Measurements from ENCODE around the gene NEO1. TPM values are rescaled to one million over a fixed set of nuclear protein-coding genes. Genes with fewer than 3 reads are reported as not detected.
A peak's percentile ranks its signal among the peaks of the same experiment; 100 is the strongest.

The NEO1 gene
- polyA plus RNA-seq, 1 donor (not counting 4 experiments of a cell fraction or from before 2014, with no cell fraction given), result 4.4 TPM

DNA sequence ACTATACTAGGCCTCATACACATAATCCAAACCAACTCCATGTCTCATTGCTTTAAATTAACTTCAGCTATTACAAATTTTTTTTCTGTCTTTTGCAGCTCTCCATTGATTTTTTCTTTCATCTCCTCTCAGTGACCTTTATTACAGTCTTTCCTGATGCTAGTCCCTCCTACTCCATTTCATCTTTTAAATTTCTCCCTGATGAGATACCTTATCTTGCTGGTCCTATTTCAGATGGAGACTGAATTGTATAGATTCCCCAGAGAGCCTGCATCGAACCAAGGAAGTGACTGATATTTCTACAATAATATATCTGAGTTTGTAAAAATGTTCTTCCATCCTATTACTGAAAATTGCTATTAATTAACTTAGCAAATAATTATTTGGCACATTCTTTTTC, 45.7 kb upstream of the NEO1 start:
- Histone ChIP-seq H3K27me3 (ENCODE audit: control insufficient read depth, extremely low read depth, insufficient read depth, low read length) (no peaks in the 10 kb centered on the region), H2AFZ (ENCODE audit: control insufficient read depth, low read length) (no peak overlapping the region), H3K27ac (ENCODE audit: control insufficient read depth, insufficient read depth, low read length) (no peak overlapping the region), H3K9me1 (ENCODE audit: control insufficient read depth, extremely low read depth, insufficient read depth, low read length) (no peaks in the 10 kb centered on the region), H3K79me2 (ENCODE audit: control insufficient read depth, insufficient read depth, low read length) (no peaks in the 10 kb centered on the region), H3K4me3 (ENCODE audit: control insufficient read depth in 2 of 3, extremely low read depth in 1 of 3, insufficient read depth in 2 of 3, low read depth in 1 of 3, low read length in 3 of 3) (no peak overlapping the region), H3K9me3 (ENCODE audit: control insufficient read depth, low read depth, low read length) (no peaks in the 10 kb centered on the region), H4K20me1 (ENCODE audit: control insufficient read depth, extremely low read depth, insufficient read depth, low read length) (no peaks in the 10 kb centered on the region), H3K9ac (ENCODE audit: control insufficient read depth, extremely low read depth, insufficient read depth, low read length) (no peak overlapping the region), H3K36me3 (ENCODE audit: control insufficient read depth in 2 of 2, extremely low read depth in 1 of 2, insufficient read depth in 2 of 2, low read length in 2 of 2) (no peaks in the 10 kb centered on the region), H3K4me2 (ENCODE audit: control insufficient read depth, extremely low read depth, insufficient read depth, low read depth, low read length) (no peak overlapping the region), H3K4me1 (ENCODE audit: control insufficient read depth, extremely low read depth, insufficient read depth, low read length) (peaks cover 19% of the 10 kb centered on the region)
- no peak for TF ChIP-seq EZH2 (IDR thresholded peaks at IDR 0.05; ENCODE audit: low read length)
- TF ChIP-seq CTCF (optimal IDR thresholded peaks at IDR 0.05 in 1 of 3, IDR thresholded peaks at IDR 0.05 in 1 of 3, conservative IDR thresholded peaks at IDR 0.05 in 1 of 3; ENCODE audit: extremely low read depth in 1 of 3, insufficient read depth in 2 of 3, low read length in 3 of 3), result no peak
- FAIRE-seq, result no peak
- DNase-seq (ENCODE audit: low read depth, low spot score), result no peak
- dilution Hi-C loops (cut with MboI; ENCODE audit: extremely low pct_ligation_motif_present, low sequenced_read_pairs), result no loop called here

- FAIRE-seq (peak; percentile 71), DNase-seq (ENCODE audit: low read depth, low spot score) (no peak)
- Histone ChIP-seq H3K4me1 (ENCODE audit: control insufficient read depth, extremely low read depth, insufficient read depth, low read length) (peaks cover 19% of the 10 kb centered on the region), H3K4me3 (ENCODE audit: control insufficient read depth in 2 of 3, extremely low read depth in 1 of 3, insufficient read depth in 2 of 3, low read depth in 1 of 3, low read length in 3 of 3) (peak overlapping the region in 2 of 3 experiments; percentile 27 to 43), H4K20me1 (ENCODE audit: control insufficient read depth, extremely low read depth, insufficient read depth, low read length) (no peaks in the 10 kb centered on the region), H2AFZ (ENCODE audit: control insufficient read depth, low read length) (peak overlapping the region; percentile 26), H3K9me1 (ENCODE audit: control insufficient read depth, extremely low read depth, insufficient read depth, low read length) (no peaks in the 10 kb centered on the region), H3K27ac (ENCODE audit: control insufficient read depth, insufficient read depth, low read length) (peak overlapping the region; percentile 24), H3K9ac (ENCODE audit: control insufficient read depth, extremely low read depth, insufficient read depth, low read length) (no peak overlapping the region), H3K79me2 (ENCODE audit: control insufficient read depth, insufficient read depth, low read length) (no peaks in the 10 kb centered on the region), H3K36me3 (ENCODE audit: control insufficient read depth in 2 of 2, extremely low read depth in 1 of 2, insufficient read depth in 2 of 2, low read length in 2 of 2) (no peaks in the 10 kb centered on the region), H3K4me2 (ENCODE audit: control insufficient read depth, extremely low read depth, insufficient read depth, low read depth, low read length) (peak overlapping the region; percentile 73), H3K27me3 (ENCODE audit: control insufficient read depth, extremely low read depth, insufficient read depth, low read length) (no peaks in the 10 kb centered on the region), H3K9me3 (ENCODE audit: control insufficient read depth, low read depth, low read length) (no peaks in the 10 kb centered on the region)
- TF ChIP-seq EZH2 (IDR thresholded peaks at IDR 0.05; ENCODE audit: low read length) (no peak), CTCF (optimal IDR thresholded peaks at IDR 0.05 in 1 of 3, IDR thresholded peaks at IDR 0.05 in 1 of 3, conservative IDR thresholded peaks at IDR 0.05 in 1 of 3; ENCODE audit: extremely low read depth in 1 of 3, insufficient read depth in 2 of 3, low read length in 3 of 3) (no peak)
- dilution Hi-C loops (cut with MboI; ENCODE audit: extremely low pct_ligation_motif_present, low sequenced_read_pairs), result no loop called here
These were observed 42.9 kb upstream of the NEO1 start for GRCh38 chr15:73009066-73010056.

Measured in keratinocyte (primary cell).